ENCODE data around the gene CBLN3. TPM values are rescaled to one million over a fixed set of nuclear protein-coding genes. Genes with fewer than 3 reads are reported as not detected.

Gene CBLN3
- total and polyA plus RNA-seq, 2 of the 4 experiments (the other 2 are of a cell fraction) = 0.72 to 4.5 TPM

Other genes starting within 250 kb of the CBLN3 start
- 36.7 and 37.6 TPM in 2 replicates for gene IPO4, start 240.9 kb downstream of the CBLN3 start, total RNA-seq (2012; rRNA removed)
- 39.4 and 39.9 TPM in 2 replicates for gene IPO4, start 240.9 kb downstream of the CBLN3 start, polyA plus RNA-seq (2012; rRNA removed)
- 51.9 and 65.6 TPM in 2 replicates for gene TM9SF1, start 234.2 kb downstream of the CBLN3 start, total RNA-seq (2012; rRNA removed)
- 40.4 and 40.9 TPM in 2 replicates for gene TM9SF1, start 234.2 kb downstream of the CBLN3 start, polyA plus RNA-seq (2012; rRNA removed)
- gene TSSK4, start 224.0 kb downstream of the CBLN3 start, total RNA-seq (2012; rRNA removed) = under 0.01 TPM in 1 of 2 replicates, not detected in the other
- 0.07 TPM in 1 of 2 replicates, not detected in the other for gene TSSK4, start 224.0 kb downstream of the CBLN3 start, polyA plus RNA-seq (2012; rRNA removed)
- 22.0 and 31.7 TPM in 2 replicates for gene CHMP4A, start 216.2 kb downstream of the CBLN3 start, total RNA-seq (2012; rRNA removed)
- 63.8 and 66.4 TPM in 2 replicates for gene CHMP4A, start 216.2 kb downstream of the CBLN3 start, polyA plus RNA-seq (2012; rRNA removed)
- gene MDP1, start 213.6 kb downstream of the CBLN3 start, total RNA-seq (2012; rRNA removed) = 15.1 and 16.7 TPM in 2 replicates
- gene MDP1, start 213.6 kb downstream of the CBLN3 start, polyA plus RNA-seq (2012; rRNA removed) = 16.7 and 17.8 TPM in 2 replicates
- 167 and 224 TPM in 2 replicates for gene NEDD8, start 197.3 kb downstream of the CBLN3 start, total RNA-seq (2012; rRNA removed)
- 375 and 393 TPM in 2 replicates for gene NEDD8, start 197.3 kb downstream of the CBLN3 start, polyA plus RNA-seq (2012; rRNA removed)
- 56.1 and 92.5 TPM in 2 replicates for gene GMPR2, start 196.7 kb downstream of the CBLN3 start, total RNA-seq (2012; rRNA removed)
- gene GMPR2, start 196.7 kb downstream of the CBLN3 start, polyA plus RNA-seq (2012; rRNA removed) = 63.7 and 65.7 TPM in 2 replicates
- gene TINF2, start 187.0 kb downstream of the CBLN3 start, total RNA-seq (2012; rRNA removed) = 21.1 and 26.9 TPM in 2 replicates
- gene TINF2, start 187.0 kb downstream of the CBLN3 start, polyA plus RNA-seq (2012; rRNA removed) = 30.0 and 33.0 TPM in 2 replicates
- gene TGM1, start 166.5 kb downstream of the CBLN3 start, total RNA-seq (2012; rRNA removed) = 0.56 and 0.72 TPM in 2 replicates
- 2.7 and 3.3 TPM in 2 replicates for gene TGM1, start 166.5 kb downstream of the CBLN3 start, polyA plus RNA-seq (2012; rRNA removed)
- gene RABGGTA, start 158.1 kb downstream of the CBLN3 start, total RNA-seq (2012; rRNA removed) = 25.6 and 27.2 TPM in 2 replicates
- gene RABGGTA, start 158.1 kb downstream of the CBLN3 start, polyA plus RNA-seq (2012; rRNA removed) = 55.6 and 64.0 TPM in 2 replicates
- gene DHRS1, start 129.9 kb downstream of the CBLN3 start, total RNA-seq (2012; rRNA removed) = 13.1 and 15.8 TPM in 2 replicates
- 34.7 and 38.6 TPM in 2 replicates for gene DHRS1, start 129.9 kb downstream of the CBLN3 start, polyA plus RNA-seq (2012; rRNA removed)
- 22.5 and 25.8 TPM in 2 replicates for gene NOP9, start 129.8 kb downstream of the CBLN3 start, total RNA-seq (2012; rRNA removed)
- 11.7 and 11.8 TPM in 2 replicates for gene NOP9, start 129.8 kb downstream of the CBLN3 start, polyA plus RNA-seq (2012; rRNA removed)
- gene CIDEB, start 121.7 kb downstream of the CBLN3 start, total RNA-seq (2012; rRNA removed) = under 0.01 TPM in 2 replicates
- 0.19 TPM in 2 replicates for gene CIDEB, start 121.7 kb downstream of the CBLN3 start, polyA plus RNA-seq (2012; rRNA removed)
- gene LTB4R2, start 119.5 kb downstream of the CBLN3 start, total RNA-seq (2012; rRNA removed) = 0.56 and 0.72 TPM in 2 replicates
- gene LTB4R2, start 119.5 kb downstream of the CBLN3 start, polyA plus RNA-seq (2012; rRNA removed) = 1.7 and 2.0 TPM in 2 replicates
- gene LTB4R, start 118.2 kb downstream of the CBLN3 start, total RNA-seq (2012; rRNA removed) = 0.18 and 0.28 TPM in 2 replicates
- 2.3 TPM in 2 replicates for gene LTB4R, start 118.2 kb downstream of the CBLN3 start, polyA plus RNA-seq (2012; rRNA removed)
- gene ADCY4, start 94.6 kb downstream of the CBLN3 start, total RNA-seq (2012; rRNA removed) = not detected in 2 replicates
- gene ADCY4, start 94.6 kb downstream of the CBLN3 start, polyA plus RNA-seq (2012; rRNA removed) = 0.04 TPM in 1 of 2 replicates, not detected in the other
- gene RIPK3, start 89.7 kb downstream of the CBLN3 start, total RNA-seq (2012; rRNA removed) = not detected in 2 replicates
- 0.09 TPM in 1 of 2 replicates, not detected in the other for gene RIPK3, start 89.7 kb downstream of the CBLN3 start, polyA plus RNA-seq (2012; rRNA removed)
- 13.6 and 15.6 TPM in 2 replicates for gene NFATC4, start 61.5 kb downstream of the CBLN3 start, total RNA-seq (2012; rRNA removed)
- 35.8 and 38.4 TPM in 2 replicates for gene NFATC4, start 61.5 kb downstream of the CBLN3 start, polyA plus RNA-seq (2012; rRNA removed)
- 1.7 and 2.2 TPM in 2 replicates for gene NYNRIN, start 30.7 kb downstream of the CBLN3 start, total RNA-seq (2012; rRNA removed)
- 5.3 and 5.4 TPM in 2 replicates for gene NYNRIN, start 30.7 kb downstream of the CBLN3 start, polyA plus RNA-seq (2012; rRNA removed)
- gene KHNYN, start 286 bp upstream of the CBLN3 start, total RNA-seq (2012; rRNA removed) = 22.8 and 24.4 TPM in 2 replicates
- 16.1 and 18.9 TPM in 2 replicates for gene KHNYN, start 286 bp upstream of the CBLN3 start, polyA plus RNA-seq (2012; rRNA removed)
- gene SDR39U1, start 13.1 kb upstream of the CBLN3 start, total RNA-seq (2012; rRNA removed) = 5.0 and 7.5 TPM in 2 replicates
- gene SDR39U1, start 13.1 kb upstream of the CBLN3 start, polyA plus RNA-seq (2012; rRNA removed) = 46.3 and 50.4 TPM in 2 replicates
- not detected in 2 replicates for gene CMA1, start 78.6 kb upstream of the CBLN3 start, total RNA-seq (2012; rRNA removed)
- gene CMA1, start 78.6 kb upstream of the CBLN3 start, polyA plus RNA-seq (2012; rRNA removed) = not detected in 2 replicates
- gene CTSG, start 146.6 kb upstream of the CBLN3 start, total RNA-seq (2012; rRNA removed) = not detected in 2 replicates
- gene CTSG, start 146.6 kb upstream of the CBLN3 start, polyA plus RNA-seq (2012; rRNA removed) = not detected in 2 replicates
- gene GZMH, start 180.0 kb upstream of the CBLN3 start, total RNA-seq (2012; rRNA removed) = not detected in 2 replicates
- not detected in 2 replicates for gene GZMH, start 180.0 kb upstream of the CBLN3 start, polyA plus RNA-seq (2012; rRNA removed)
- gene GZMB, start 204.5 kb upstream of the CBLN3 start, total RNA-seq (2012; rRNA removed) = not detected in 2 replicates
- gene GZMB, start 204.5 kb upstream of the CBLN3 start, polyA plus RNA-seq (2012; rRNA removed) = not detected in 2 replicates

All from IMR-90 (cell line).